Upper lobe of right lung (tissue), 1 donor: ENCODE data around the gene HNRNPDL. TPM values are rescaled to one million over a fixed set of nuclear protein-coding genes. Genes with fewer than 3 reads are reported as not detected.
"Not testable (repeated sequence)": the region's sequence is repeated elsewhere in the genome, so short reads cannot be mapped to it uniquely, and the experiment has no call there.

Source experiments
- ATAC-seq: fragments of 200-7000 bp; cut with Tn5 transposase; one replicate; pipeline ENCODE4 v1.9.1; 2020; ENCODE audit warnings: mild to moderate bottlenecking, moderate library complexity
- DNase-seq: peaks from one replicate; pipeline ENCODE4 v3.0.0-alpha.2; 2020
- H3K27ac ChIP-seq: fragments of 200-600 bp; one replicate; pipeline ENCODE4 v1.8.0; 2022
- H3K27me3 ChIP-seq: fragments of 200-600 bp; one replicate; pipeline ENCODE4 v1.8.0; 2022; ENCODE audit warnings: mild to moderate bottlenecking
- H3K36me3 ChIP-seq: fragments of 200-600 bp; one replicate; pipeline ENCODE4 v1.8.0; 2022
- H3K4me1 ChIP-seq: fragments of 200-600 bp; one replicate; pipeline ENCODE4 v1.8.0; 2022
- H3K4me3 ChIP-seq: fragments of 200-600 bp; one replicate; pipeline ENCODE4 v1.8.0; 2022; ENCODE audit warnings: mild to moderate bottlenecking
- H3K9me3 ChIP-seq: fragments of 200-600 bp; one replicate; pipeline ENCODE4 v1.8.0; 2022
- intact Hi-C: fragments of 100-400 bp; cut with DNase I; formaldehyde crosslinking; loops from one replicate; pipeline ENCODE4 v1.11.0; 2022
- total RNA-seq: library from RNA; stranded (reverse); fragmentation: NEBNext Ultra II Directional; extraction: Animal tissue kit (Norgen Biotek cat#: 25700); gene quantifications from one replicate; pipeline ENCODE4 v1.2.1, GENCODE V29; 2021
- TF ChIP-seq, protein P1 (sequence below): fragments of 200-600 bp; IDR thresholded peaks from one replicate; pipeline ENCODE4 v1.8.0; 2022; ENCODE audit warnings: antibody characterized with exemption
- donor health status: DM: no; HTN: yes; CAD: no; lungs with severe emphysema.

Gene HNRNPDL
- total RNA-seq, 1 donor from 2014 or later, result 167 TPM

DNA sequence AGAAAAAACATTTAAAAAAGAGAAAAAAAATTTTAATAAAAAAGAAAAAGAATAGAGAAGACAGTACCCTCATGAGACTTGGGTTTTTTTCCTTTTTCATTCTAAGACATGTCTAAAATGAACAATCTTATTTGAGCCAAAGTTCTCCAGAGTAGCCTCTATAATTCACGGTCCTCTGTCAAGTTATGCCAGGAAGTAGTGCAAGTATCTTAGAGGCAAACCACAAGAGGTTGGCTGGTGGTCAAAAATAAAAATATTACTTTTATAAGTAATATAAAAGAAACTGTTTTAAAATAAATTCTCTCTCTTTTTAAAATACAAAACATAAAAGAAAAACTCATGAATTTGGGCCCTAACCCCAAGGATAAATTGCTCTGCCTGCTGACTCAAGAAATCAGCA lies 26.5 kb downstream of the HNRNPDL start:
- intact Hi-C loops, result no loop called here
- H3K36me3 ChIP-seq, result no peaks in the 10 kb centered on the region
- H3K4me1 ChIP-seq, result no peaks in the 10 kb centered on the region
- H3K27me3 ChIP-seq, result no peaks in the 10 kb centered on the region
- H3K9me3 ChIP-seq, result no peaks in the 10 kb centered on the region
- ATAC-seq (no peak), DNase-seq (no peak)
- no peak overlapping the region for H3K4me3 ChIP-seq
- TF ChIP-seq, protein P1, sequence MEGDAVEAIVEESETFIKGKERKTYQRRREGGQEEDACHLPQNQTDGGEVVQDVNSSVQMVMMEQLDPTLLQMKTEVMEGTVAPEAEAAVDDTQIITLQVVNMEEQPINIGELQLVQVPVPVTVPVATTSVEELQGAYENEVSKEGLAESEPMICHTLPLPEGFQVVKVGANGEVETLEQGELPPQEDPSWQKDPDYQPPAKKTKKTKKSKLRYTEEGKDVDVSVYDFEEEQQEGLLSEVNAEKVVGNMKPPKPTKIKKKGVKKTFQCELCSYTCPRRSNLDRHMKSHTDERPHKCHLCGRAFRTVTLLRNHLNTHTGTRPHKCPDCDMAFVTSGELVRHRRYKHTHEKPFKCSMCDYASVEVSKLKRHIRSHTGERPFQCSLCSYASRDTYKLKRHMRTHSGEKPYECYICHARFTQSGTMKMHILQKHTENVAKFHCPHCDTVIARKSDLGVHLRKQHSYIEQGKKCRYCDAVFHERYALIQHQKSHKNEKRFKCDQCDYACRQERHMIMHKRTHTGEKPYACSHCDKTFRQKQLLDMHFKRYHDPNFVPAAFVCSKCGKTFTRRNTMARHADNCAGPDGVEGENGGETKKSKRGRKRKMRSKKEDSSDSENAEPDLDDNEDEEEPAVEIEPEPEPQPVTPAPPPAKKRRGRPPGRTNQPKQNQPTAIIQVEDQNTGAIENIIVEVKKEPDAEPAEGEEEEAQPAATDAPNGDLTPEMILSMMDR, result no peak
- no peak overlapping the region for H3K27ac ChIP-seq

DNA sequence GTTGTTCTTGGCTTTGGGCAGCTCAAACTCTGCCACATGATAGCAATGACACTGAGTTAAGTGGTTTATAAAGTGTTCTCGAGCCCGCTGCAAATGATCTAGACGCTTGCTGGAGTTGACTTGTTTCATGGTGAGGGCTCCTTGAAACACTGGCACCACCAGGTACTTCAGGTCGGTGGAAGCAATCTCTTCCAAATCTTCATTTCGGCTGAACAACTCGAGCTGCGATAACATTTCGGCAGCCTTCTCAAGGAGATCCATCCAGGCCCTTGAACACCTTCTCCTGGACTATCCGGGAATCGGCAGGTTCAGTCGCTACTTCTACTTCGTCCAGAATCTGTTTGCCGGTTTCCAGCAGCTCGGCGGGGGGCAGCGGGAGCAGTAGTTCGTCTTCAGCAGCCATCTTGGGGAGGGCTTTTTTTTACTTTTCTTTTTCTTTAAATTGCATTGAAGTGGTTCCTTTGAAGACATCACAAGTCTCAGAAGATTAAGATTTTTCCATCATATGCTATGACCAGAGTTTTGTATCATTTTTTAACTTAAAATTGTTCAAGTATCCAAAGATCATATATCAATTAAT lies 28.0 kb downstream of the HNRNPDL start:
- Histone ChIP-seq H3K27me3 (no peaks in the 10 kb centered on the region), H3K36me3 (no peaks in the 10 kb centered on the region), H3K27ac (no peak overlapping the region), H3K4me1 (no peaks in the 10 kb centered on the region), H3K9me3 (no peaks in the 10 kb centered on the region), H3K4me3 (no peak overlapping the region)
- ATAC-seq (no peak), DNase-seq (no peak)
- intact Hi-C loops, result no loop called here
- TF ChIP-seq, protein P1, result no peak

DNA sequence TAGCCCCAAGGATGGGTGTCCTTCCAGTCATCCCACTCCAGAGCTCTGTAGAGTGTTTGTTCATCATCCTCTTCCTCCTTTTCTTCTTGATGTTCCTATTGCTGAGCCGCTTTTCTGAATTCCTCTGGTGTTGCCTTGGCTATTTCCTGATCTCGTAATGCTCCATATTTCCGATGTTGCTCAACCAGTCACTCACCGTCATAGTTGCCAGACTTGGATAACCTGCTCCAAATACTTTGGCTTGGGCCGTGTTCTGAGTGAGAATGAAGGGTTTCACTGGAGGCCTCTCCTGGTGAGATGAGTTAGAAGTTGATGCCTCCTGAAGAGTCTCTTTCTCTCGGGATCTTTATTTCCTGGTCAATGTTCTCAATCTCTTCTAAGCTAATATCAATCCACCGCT lies 28.7 kb downstream of the HNRNPDL start:
- ATAC-seq (no peak), DNase-seq (no peak)
- Histone ChIP-seq H3K4me3 (no peak overlapping the region), H3K4me1 (no peaks in the 10 kb centered on the region), H3K27ac (no peak overlapping the region), H3K36me3 (no peaks in the 10 kb centered on the region), H3K9me3 (no peaks in the 10 kb centered on the region), H3K27me3 (no peaks in the 10 kb centered on the region)
- TF ChIP-seq, protein P1, result no peak
- intact Hi-C loops, result no loop called here

DNA sequence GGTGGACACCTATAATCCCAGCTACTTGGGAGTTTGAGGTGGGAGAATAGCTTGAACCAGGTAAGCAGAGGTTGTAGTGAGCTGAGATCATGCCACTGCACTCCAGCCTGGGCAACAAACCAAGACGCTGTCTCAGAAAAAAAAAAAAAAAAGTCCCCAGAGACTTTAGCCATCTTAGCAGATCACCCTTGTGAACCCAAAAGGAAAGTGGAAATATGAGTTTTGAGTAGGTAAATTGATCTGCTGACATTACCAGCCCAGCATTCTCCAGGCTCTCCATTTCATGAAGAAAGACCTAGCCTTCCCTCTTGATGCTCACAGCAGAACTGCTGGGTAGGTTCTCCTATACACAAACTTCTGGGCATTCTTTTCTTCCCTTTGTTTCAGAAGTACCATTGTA lies 32.0 kb downstream of the HNRNPDL start:
- intact Hi-C loops, result no loop called here
- Histone ChIP-seq H3K36me3 (no peaks in the 10 kb centered on the region), H3K27ac (no peak overlapping the region), H3K4me1 (no peaks in the 10 kb centered on the region), H3K4me3 (no peak overlapping the region), H3K27me3 (no peaks in the 10 kb centered on the region), H3K9me3 (no peaks in the 10 kb centered on the region)
- ATAC-seq (no peak), DNase-seq (no peak)
- TF ChIP-seq, protein P1, result no peak

DNA sequence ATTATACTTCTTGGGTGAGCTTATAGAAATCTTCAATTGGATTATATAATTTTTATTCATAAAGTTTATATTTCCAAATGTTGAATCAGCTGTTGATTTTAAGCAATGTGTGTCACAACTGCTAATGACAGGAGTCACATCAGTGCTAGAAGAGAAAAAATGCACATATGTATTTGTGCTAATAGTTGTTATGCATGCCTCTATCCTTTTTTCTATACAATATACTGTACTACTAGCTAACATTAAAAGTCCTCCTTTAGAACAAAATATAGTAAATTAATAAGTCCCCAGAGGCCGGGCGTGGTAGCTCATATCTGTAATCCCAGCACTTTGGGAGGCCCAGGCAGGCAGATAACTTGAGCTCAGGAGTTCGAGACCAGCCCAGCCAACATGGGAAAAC lies 32.7 kb downstream of the HNRNPDL start:
- Histone ChIP-seq H3K9me3 (no peaks in the 10 kb centered on the region), H3K36me3 (no peaks in the 10 kb centered on the region), H3K27ac (no peak overlapping the region), H3K27me3 (no peaks in the 10 kb centered on the region), H3K4me1 (no peaks in the 10 kb centered on the region), H3K4me3 (no peak overlapping the region)
- ATAC-seq (no peak), DNase-seq (no peak)
- intact Hi-C loops, result no loop called here
- TF ChIP-seq, protein P1, result no peak

DNA sequence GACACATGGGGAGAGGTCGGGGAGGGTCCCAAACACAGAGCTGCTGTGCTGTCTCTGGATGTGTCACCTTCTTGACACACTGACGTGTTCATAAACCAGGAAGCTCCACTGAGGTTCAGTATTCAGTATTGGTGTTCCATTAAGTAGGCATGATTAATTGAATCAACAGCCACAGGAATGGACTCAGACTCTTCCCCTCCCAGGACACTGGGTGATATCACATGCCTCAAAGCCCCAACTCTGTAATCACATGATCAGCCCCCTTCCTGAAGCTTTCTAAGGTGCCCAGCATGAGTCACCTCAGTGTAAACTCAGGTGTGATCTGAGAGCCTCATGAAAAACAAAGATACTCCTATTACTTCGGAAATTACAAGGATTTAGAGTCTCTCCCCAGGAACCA lies 35.4 kb downstream of the HNRNPDL start:
- H3K4me3 ChIP-seq, result no peak overlapping the region
- ATAC-seq (no peak), DNase-seq (no peak)
- intact Hi-C loops, result no loop called here
- H3K27ac ChIP-seq, result no peak overlapping the region
- no peaks in the 10 kb centered on the region for H3K9me3 ChIP-seq
- no peaks in the 10 kb centered on the region for H3K27me3 ChIP-seq
- H3K4me1 ChIP-seq, result no peaks in the 10 kb centered on the region
- TF ChIP-seq, protein P1, result no peak
- no peaks in the 10 kb centered on the region for H3K36me3 ChIP-seq

DNA sequence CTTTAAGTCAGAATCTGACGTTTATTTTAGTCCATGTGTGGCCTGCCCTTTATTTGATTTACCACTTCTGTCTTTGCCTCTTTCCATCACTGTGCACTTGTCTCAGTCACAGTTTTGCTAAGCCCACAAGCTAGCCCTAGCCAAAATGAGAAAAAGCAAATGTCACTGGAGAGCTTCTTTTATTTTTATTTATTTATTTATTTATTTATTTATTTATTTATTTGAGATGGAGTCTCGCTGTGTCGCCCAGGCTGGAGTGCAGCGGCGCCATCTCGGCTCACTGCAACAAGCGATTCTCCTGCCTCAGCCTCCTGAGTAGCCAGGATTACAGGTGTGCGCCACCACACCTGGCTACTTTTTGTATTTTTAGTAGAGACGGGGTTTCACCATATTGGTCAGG lies 40.2 kb downstream of the HNRNPDL start:
- H3K36me3 ChIP-seq, H3K4me1 ChIP-seq, H3K27me3 ChIP-seq, H3K27ac ChIP-seq, DNase-seq, ATAC-seq, H3K4me3 ChIP-seq, H3K9me3 ChIP-seq, intact Hi-C loops: not testable (repeated sequence)
